GM21526 (cell line): ENCODE data around the gene NFIC.

ENCODE experiments used
- ATAC-seq: cut with Tn5 transposase; IDR thresholded peaks from one replicate; pipeline ENCODE4 v1.9.1; 2021; ENCODE audit warnings: moderate library complexity; ENCODE audit not compliant: unreplicated experiment, low FRiP score

The NFIC gene

DNA sequence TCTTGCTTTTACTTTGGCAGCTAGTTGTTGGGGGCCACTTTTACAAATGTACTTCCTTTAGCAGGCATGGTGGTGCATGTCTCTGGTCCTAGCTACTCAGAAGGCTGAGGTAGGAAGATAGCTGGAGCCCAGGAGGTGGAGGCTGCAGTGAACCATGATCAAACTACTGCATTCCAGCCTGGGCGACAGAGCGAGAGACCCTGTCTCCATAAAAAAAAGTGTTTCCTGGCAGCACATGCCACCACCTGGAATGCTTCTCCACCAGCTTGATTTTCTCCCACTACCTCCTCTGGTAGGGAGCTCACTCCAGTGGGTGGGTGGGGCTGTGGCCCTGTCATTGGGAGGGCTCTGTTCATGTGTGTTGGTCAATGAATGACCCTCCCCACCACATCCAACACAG lies 152.3 kb downstream of the NFIC start:
- ATAC-seq = no peak
